ENCODE measurements around the gene CLEC6A. TPM values are rescaled to one million over a fixed set of nuclear protein-coding genes. Genes with fewer than 3 reads are reported as not detected.
"Not testable (repeated sequence)": the region's sequence is repeated elsewhere in the genome, so short reads cannot be mapped to it uniquely, and the experiment has no call there.

CLEC6A gene
- polyA plus RNA-seq, 3 donors, result 3.2 to 6.3 (median 3.4) TPM

DNA sequence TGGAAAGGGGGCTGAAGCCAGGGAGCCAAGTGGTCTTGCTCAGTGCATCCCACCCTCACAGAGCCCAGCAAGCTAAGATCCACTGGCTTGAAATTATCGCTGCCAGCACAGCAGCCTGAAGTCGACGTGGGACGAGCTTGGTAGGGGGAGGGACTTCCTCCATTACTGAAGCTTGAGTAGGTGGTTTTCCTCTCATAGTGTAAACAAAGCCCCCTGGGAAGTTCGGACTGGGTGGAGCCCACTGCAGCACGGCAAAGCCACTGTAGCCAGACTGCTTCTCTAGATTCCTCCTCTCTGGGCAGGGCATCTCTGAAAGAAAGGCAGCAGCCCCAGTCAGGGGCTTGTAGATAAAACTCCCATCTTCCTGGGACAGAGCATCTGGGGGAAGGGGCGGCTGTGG is 40.3 kb downstream of the CLEC6A start:
- DNase-seq; H3K4me2 ChIP-seq (replicated peaks; ENCODE audit: extremely low read depth, low read length, poor library complexity, severe bottlenecking); H3K27me3 ChIP-seq (ENCODE audit: control insufficient read depth in 2 of 2, insufficient read depth in 2 of 2, low read length in 2 of 2); H3K9ac ChIP-seq (ENCODE audit: insufficient read depth, low read length, poor library complexity, severe bottlenecking); intact Hi-C loops (cut with micrococcal nuclease); H3K36me3 ChIP-seq (replicated peaks in 1 of 2; ENCODE audit: control insufficient read depth in 1 of 2, insufficient read depth in 2 of 2, low read length in 2 of 2); H3K9me3 Mint-ChIP-seq; H2AFZ ChIP-seq (ENCODE audit: insufficient read depth, low read depth, low read length, poor library complexity, severe bottlenecking); H3K79me2 ChIP-seq (ENCODE audit: insufficient read depth, low read length); H3K4me3 ChIP-seq (replicated peaks in 1 of 3; ENCODE audit: low read depth in 2 of 3, low read length in 3 of 3); H3K9me3 ChIP-seq (replicated peaks in 1 of 2; ENCODE audit: control insufficient read depth in 1 of 2, insufficient read depth in 1 of 2, low read length in 2 of 2); H3K27ac ChIP-seq (ENCODE audit: low read depth in 1 of 2, low read length in 2 of 2); H4K20me1 ChIP-seq (ENCODE audit: insufficient read depth, low read length): not testable (repeated sequence)
- H3K36me3 Mint-ChIP-seq, result peaks cover 3 to 22% of the 10 kb centered on the region in 2 donors
- peak overlapping the region in 1 of 2 donors; percentile 30 for H3K4me3 Mint-ChIP-seq
- peak overlapping the region in 3 of 7 donors; percentile 19 to 37 (median 26) for H3K27ac Mint-ChIP-seq
- H3K27me3 Mint-ChIP-seq (ENCODE audit: low read depth in 3 of 3), result peaks cover 10 to 21% (median 19%) of the 10 kb centered on the region in 3 donors
- peaks cover 70% of the 10 kb centered on the region for H3K4me1 Mint-ChIP-seq
- peaks cover 45 to 63% of the 10 kb centered on the region in 2 donors for H3K4me1 ChIP-seq (ENCODE audit: control insufficient read depth in 1 of 2, insufficient read depth in 2 of 2, low read length in 2 of 2)
- WGBS (ENCODE audit: insufficient coverage), result 35% methylated on average over 5 of the region's 7 CpGs

DNA sequence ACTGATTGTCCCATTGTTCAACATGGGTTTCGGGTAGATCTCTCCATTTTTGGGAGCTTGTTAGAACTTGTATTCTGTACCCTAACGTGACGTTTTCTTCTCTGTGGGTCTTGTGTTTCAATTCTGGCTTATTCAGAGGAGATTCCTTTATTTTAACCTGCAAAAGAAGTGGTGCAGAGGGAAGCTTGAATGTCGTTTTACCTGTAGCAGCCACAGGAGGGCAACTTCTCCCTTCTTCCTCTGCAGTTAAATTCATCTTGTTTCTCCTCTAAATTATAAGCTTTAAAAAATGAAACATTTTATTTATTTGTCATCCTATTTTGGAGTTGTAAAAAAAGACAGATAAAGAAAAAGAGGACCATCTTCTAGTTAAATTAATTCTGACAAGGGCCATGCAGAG is 43.9 kb downstream of the CLEC6A start:
- Histone ChIP-seq H3K4me2 (replicated peaks; ENCODE audit: extremely low read depth, low read length, poor library complexity, severe bottlenecking) (no peak overlapping the region), H2AFZ (ENCODE audit: insufficient read depth, low read depth, low read length, poor library complexity, severe bottlenecking) (no peak overlapping the region), H3K27ac (ENCODE audit: low read depth in 1 of 2, low read length in 2 of 2) (no peak overlapping the region), H3K9ac (ENCODE audit: insufficient read depth, low read length, poor library complexity, severe bottlenecking) (no peak overlapping the region), H3K4me3 (replicated peaks in 1 of 3; ENCODE audit: low read depth in 2 of 3, low read length in 3 of 3) (no peak overlapping the region), H4K20me1 (ENCODE audit: insufficient read depth, low read length) (no peaks in the 10 kb centered on the region), H3K79me2 (ENCODE audit: insufficient read depth, low read length) (no peaks in the 10 kb centered on the region), H3K9me3 (replicated peaks in 1 of 2; ENCODE audit: control insufficient read depth in 1 of 2, insufficient read depth in 1 of 2, low read length in 2 of 2) (no peaks in the 10 kb centered on the region), H3K4me1 (ENCODE audit: control insufficient read depth in 1 of 2, insufficient read depth in 2 of 2, low read length in 2 of 2) (peaks cover 20 to 38% of the 10 kb centered on the region in 2 donors), H3K36me3 (replicated peaks in 1 of 2; ENCODE audit: control insufficient read depth in 1 of 2, insufficient read depth in 2 of 2, low read length in 2 of 2) (no peaks in the 10 kb centered on the region), H3K27me3 (ENCODE audit: control insufficient read depth in 2 of 2, insufficient read depth in 2 of 2, low read length in 2 of 2) (peaks cover 4 to 5% of the 10 kb centered on the region in 2 donors)
- WGBS (ENCODE audit: insufficient coverage), result no CpG with 5 or more reads among the region's 4 CpGs
- H3K4me1 Mint-ChIP-seq, result peaks cover 47% of the 10 kb centered on the region
- H3K27me3 Mint-ChIP-seq (ENCODE audit: low read depth in 3 of 3), result peaks cover 10 to 20% (median 13%) of the 10 kb centered on the region in 3 donors
- DNase-seq, result no peak
- peaks cover 0 to 3% (median 0%) of the 10 kb centered on the region in 7 donors for H3K9me3 Mint-ChIP-seq
- intact Hi-C loops (cut with micrococcal nuclease), result no loop called here
- H3K27ac Mint-ChIP-seq, result no peak overlapping the region
- H3K4me3 Mint-ChIP-seq, result no peak overlapping the region
- TF ChIP-seq, protein P1, sequence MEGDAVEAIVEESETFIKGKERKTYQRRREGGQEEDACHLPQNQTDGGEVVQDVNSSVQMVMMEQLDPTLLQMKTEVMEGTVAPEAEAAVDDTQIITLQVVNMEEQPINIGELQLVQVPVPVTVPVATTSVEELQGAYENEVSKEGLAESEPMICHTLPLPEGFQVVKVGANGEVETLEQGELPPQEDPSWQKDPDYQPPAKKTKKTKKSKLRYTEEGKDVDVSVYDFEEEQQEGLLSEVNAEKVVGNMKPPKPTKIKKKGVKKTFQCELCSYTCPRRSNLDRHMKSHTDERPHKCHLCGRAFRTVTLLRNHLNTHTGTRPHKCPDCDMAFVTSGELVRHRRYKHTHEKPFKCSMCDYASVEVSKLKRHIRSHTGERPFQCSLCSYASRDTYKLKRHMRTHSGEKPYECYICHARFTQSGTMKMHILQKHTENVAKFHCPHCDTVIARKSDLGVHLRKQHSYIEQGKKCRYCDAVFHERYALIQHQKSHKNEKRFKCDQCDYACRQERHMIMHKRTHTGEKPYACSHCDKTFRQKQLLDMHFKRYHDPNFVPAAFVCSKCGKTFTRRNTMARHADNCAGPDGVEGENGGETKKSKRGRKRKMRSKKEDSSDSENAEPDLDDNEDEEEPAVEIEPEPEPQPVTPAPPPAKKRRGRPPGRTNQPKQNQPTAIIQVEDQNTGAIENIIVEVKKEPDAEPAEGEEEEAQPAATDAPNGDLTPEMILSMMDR (IDR thresholded peaks at IDR 0.05), result peak; percentile 49
- peaks cover 0 to 17% of the 10 kb centered on the region in 2 donors for H3K36me3 Mint-ChIP-seq

Data from CD14-positive monocyte (primary cell).